ENCODE measurements around the gene S100A14. TPM values are rescaled to one million over a fixed set of nuclear protein-coding genes. Genes with fewer than 3 reads are reported as not detected.

Gene S100A14
- total and polyA plus RNA-seq, 2 of the 13 experiments (the other 11 are each of a cell fraction or from before 2014, with no cell fraction given), result 1.4 to 7.7 TPM

GRCh38 chr1:153626904-153627714, 11.0 kb upstream of the S100A14 start, which contains the start of gene S100A13 (continued):
- TF ChIP-seq ZNF143 (CRISPR knock-in tag; IDR thresholded peaks at IDR 0.05) (no peak), ZNF646 (CRISPR knock-in tag; IDR thresholded peaks at IDR 0.05) (no peak), RFXANK (CRISPR knock-in tag; IDR thresholded peaks at IDR 0.05) (no peak), ZNF564 (CRISPR knock-in tag; IDR thresholded peaks at IDR 0.05) (no peak), SMARCE1 (IDR thresholded peaks at IDR 0.05; ENCODE audit: borderline replicate concordance) (no peak), ZNF460 (CRISPR knock-in tag; IDR thresholded peaks at IDR 0.05; ENCODE audit: borderline replicate concordance) (no peak), POLR2AphosphoS2 (IDR thresholded peaks at IDR 0.05; ENCODE audit: low read depth, low read length) (no peak), ZSCAN31 (CRISPR knock-in tag; IDR thresholded peaks at IDR 0.05; ENCODE audit: low read depth) (no peak), TFAP4 (IDR thresholded peaks at IDR 0.05; ENCODE audit: borderline replicate concordance, low read depth) (no peak), ZBTB4 (CRISPR knock-in tag; IDR thresholded peaks at IDR 0.05; ENCODE audit: borderline replicate concordance) (no peak), ZNF484 (CRISPR knock-in tag; IDR thresholded peaks at IDR 0.05; ENCODE audit: borderline replicate concordance, low read depth) (no peak), ISX (CRISPR knock-in tag; conservative IDR thresholded peaks at IDR 0.05) (no peak), ZNF253 (CRISPR knock-in tag; IDR thresholded peaks at IDR 0.05; ENCODE audit: borderline replicate concordance) (no peak), SYNCRIP (IDR thresholded peaks at IDR 0.05; ENCODE audit: insufficient read depth, low read depth, low read length) (no peak), UBTF (CRISPR knock-in tag; IDR thresholded peaks at IDR 0.05) (peak; percentile 57), BRD4 (CRISPR knock-in tag; IDR thresholded peaks at IDR 0.05) (no peak)

Data from HepG2 (cell line).